H1 (cell line): ENCODE data around the gene RBM19. TPM values are rescaled to one million over a fixed set of nuclear protein-coding genes. Genes with fewer than 3 reads are reported as not detected.

ENCODE experiments used
- CTCF ChIA-PET: fragments of 300-600 bp; sonication (Branson Sonifier 250); formaldehyde crosslinking; loops from one replicate; lab custom pipeline; 2021; ENCODE audit not compliant: partially characterized antibody; lab: Charles Lee
- POLR2A ChIA-PET: fragments of 300-600 bp; sonication (Branson Sonifier 250); formaldehyde crosslinking; loops from one replicate; lab custom pipeline; 2021; ENCODE audit warnings: inconsistent platforms; ENCODE audit not compliant: partially characterized antibody; lab: Charles Lee
- DNase-seq, 2 experiments: peaks; one replicate each; pipeline versions ENCODE4 v3.0.0 to v3.0.0-alpha.2; 2010 to 2022; ENCODE audit warnings: low spot score in 2 of 2, low read depth in 1 of 2, mixed read lengths in 1 of 2
- FAIRE-seq: peaks from 2 replicates; lab custom pipeline; 2011; peaks lifted over from hg19 to GRCh38; lab: Jason Lieb, UNC
- H2AFZ ChIP-seq: 2 replicates; pipeline ENCODE4 v1.8.1; 2012; ENCODE audit warnings: low read length, inconsistent platforms
- H2AK5ac ChIP-seq: 2 replicates; pipeline ENCODE4 v1.6.1; 2013; ENCODE audit warnings: low read depth, low read length
- H2BK120ac ChIP-seq: replicated peaks from 2 replicates; pipeline ENCODE3; 2013; ENCODE audit warnings: low read depth, low read length, inconsistent platforms
- H2BK12ac ChIP-seq: 2 replicates; pipeline ENCODE4 v1.6.1; 2013; ENCODE audit warnings: low read depth, low read length
- H2BK15ac ChIP-seq: 2 replicates; pipeline ENCODE4 v1.6.1; 2013; ENCODE audit warnings: low read length
- H2BK20ac ChIP-seq: 2 replicates; pipeline ENCODE4 v1.6.1; 2013; ENCODE audit warnings: low read length
- H2BK5ac ChIP-seq: 2 replicates; pipeline ENCODE4 v1.6.1; 2013; ENCODE audit warnings: low read depth, low read length
- H3K14ac ChIP-seq: 2 replicates; pipeline ENCODE4 v1.6.1; 2013; ENCODE audit warnings: inconsistent platforms; ENCODE audit not compliant: insufficient read length
- H3K18ac ChIP-seq: 2 replicates; pipeline ENCODE4 v1.6.1; 2013; ENCODE audit warnings: low read length; ENCODE audit errors: extremely low read depth
- H3K23ac ChIP-seq: 2 replicates; pipeline ENCODE4 v1.6.1; 2013; ENCODE audit warnings: inconsistent platforms; ENCODE audit not compliant: insufficient read length
- H3K23me2 ChIP-seq: 2 replicates; pipeline ENCODE4 v1.6.1; 2013; ENCODE audit warnings: low read depth, low read length
- H3K27ac ChIP-seq: 2 replicates; pipeline ENCODE4 v1.6.1; 2011; ENCODE audit warnings: low read depth, low read length, inconsistent platforms
- H3K27me3 ChIP-seq, 4 experiments: replicated peaks in 1 of 4; 1 replicate in 1 of 4; 2 replicates in 3 of 4; pipeline versions ENCODE4 v1.6.1 to v1.8.1; 2011 to 2013; ENCODE audit warnings: low read length in 3 of 4, mild to moderate bottlenecking in 3 of 4, inconsistent platforms in 2 of 4, mixed read lengths in 2 of 4, moderate library complexity in 1 of 4; ENCODE audit not compliant: control insufficient read depth in 3 of 4, insufficient read depth in 3 of 4; ENCODE audit errors: extremely low read depth in 1 of 4
- H3K36me3 ChIP-seq, 4 experiments: 2 replicates each; pipeline versions ENCODE4 v1.6.1 to v1.8.1; 2011 to 2013; ENCODE audit warnings: mild to moderate bottlenecking in 4 of 4, low read length in 3 of 4, moderate library complexity in 2 of 4, control low read depth in 1 of 4, inconsistent platforms in 1 of 4; ENCODE audit not compliant: insufficient read depth in 4 of 4, control insufficient read depth in 2 of 4
- H3K4ac ChIP-seq: replicated peaks from 2 replicates; pipeline ENCODE3; 2013; ENCODE audit warnings: low read length, low read depth, mixed read lengths, inconsistent platforms; ENCODE audit not compliant: insufficient read length
- H3K4me1 ChIP-seq, 4 experiments: replicated peaks in 1 of 4; 1 replicate in 1 of 4; 2 replicates in 3 of 4; pipeline versions ENCODE4 v1.6.1 to v1.8.1; 2011 to 2013; ENCODE audit warnings: low read length in 3 of 4, inconsistent platforms in 2 of 4, mixed read lengths in 1 of 4; ENCODE audit not compliant: insufficient read depth in 4 of 4, control insufficient read depth in 3 of 4
- H3K4me2 ChIP-seq, 2 experiments: 2 replicates each; pipeline versions ENCODE4 v1.6.1 to v1.8.1; 2011 to 2013; ENCODE audit warnings: low read depth in 2 of 2, low read length in 2 of 2, control low read depth in 1 of 2, inconsistent platforms in 1 of 2, mild to moderate bottlenecking in 1 of 2; ENCODE audit not compliant: insufficient read depth in 1 of 2
- H3K4me3 ChIP-seq, 4 experiments: fragments of 200-600, 300-600 bp in 1 of 4; sonication (generic), shearing (Covaris generic), sonication (Bioruptor Twin) in 1 of 4; 2 replicates each; pipeline versions ENCODE4 v1.5.1 to v1.8.1; 2011 to 2016; ENCODE audit warnings: low read length in 4 of 4, low read depth in 3 of 4, control low read depth in 2 of 4, inconsistent platforms in 2 of 4, mild to moderate bottlenecking in 2 of 4, mixed read lengths in 1 of 4, moderate library complexity in 1 of 4; ENCODE audit not compliant: insufficient read depth in 2 of 4; ENCODE audit errors: extremely low read depth in 1 of 4
- H3K56ac ChIP-seq: replicated peaks from 2 replicates; pipeline ENCODE3; 2013; ENCODE audit warnings: low read depth, mild to moderate bottlenecking, mixed read lengths, low read length, inconsistent platforms; ENCODE audit not compliant: insufficient read length
- H3K79me1 ChIP-seq: 2 replicates; pipeline ENCODE4 v1.6.1; 2013; ENCODE audit warnings: low read depth, low read length, control low read depth
- H3K79me2 ChIP-seq, 2 experiments: 2 replicates each; pipeline versions ENCODE4 v1.6.1 to v1.8.1; 2012 to 2013; ENCODE audit warnings: low read length in 2 of 2, mild to moderate bottlenecking in 2 of 2, inconsistent platforms in 1 of 2; ENCODE audit not compliant: insufficient read depth in 2 of 2, control insufficient read depth in 1 of 2
- H3K9ac ChIP-seq, 4 experiments: replicated peaks in 1 of 4; 1 replicate in 1 of 4; 2 replicates in 3 of 4; pipeline versions ENCODE4 v1.6.1 to v1.8.1; 2011 to 2013; ENCODE audit warnings: low read depth in 3 of 4, low read length in 3 of 4, control low read depth in 2 of 4, mild to moderate bottlenecking in 2 of 4, moderate library complexity in 2 of 4, inconsistent platforms in 1 of 4; ENCODE audit errors: extremely low read depth in 1 of 4
- H3K9me3 ChIP-seq, 2 experiments: 2 replicates each; pipeline versions ENCODE4 v1.6.1 to v1.8.1; 2012 to 2013; ENCODE audit warnings: mild to moderate bottlenecking in 2 of 2, moderate library complexity in 2 of 2, control low read depth in 1 of 2, inconsistent platforms in 1 of 2, low read depth in 1 of 2, low read length in 1 of 2, mixed read lengths in 1 of 2; ENCODE audit not compliant: insufficient read depth in 2 of 2
- H4K20me1 ChIP-seq, 2 experiments: replicated peaks in 1 of 2; 2 replicates each; pipeline versions ENCODE3 to v1.8.1; 2011 to 2013; ENCODE audit warnings: inconsistent platforms in 2 of 2, low read length in 2 of 2, mild to moderate bottlenecking in 1 of 2; ENCODE audit not compliant: insufficient read depth in 2 of 2, control insufficient read depth in 1 of 2
- H4K5ac ChIP-seq: 2 replicates; pipeline ENCODE4 v1.6.1; 2013; ENCODE audit warnings: low read length, low read depth, mixed read lengths, inconsistent platforms; ENCODE audit not compliant: insufficient read length
- H4K8ac ChIP-seq: 2 replicates; pipeline ENCODE4 v1.8.0; 2013; ENCODE audit warnings: mild to moderate bottlenecking, moderate library complexity, low read length, inconsistent platforms; ENCODE audit not compliant: insufficient read depth; ENCODE audit errors: extremely low read depth
- H4K91ac ChIP-seq: replicated peaks from 2 replicates; pipeline ENCODE3; 2013; ENCODE audit warnings: low read length, mixed read lengths, inconsistent platforms; ENCODE audit not compliant: insufficient read length
- ATF2 ChIP-seq: IDR thresholded peaks from 2 replicates; pipeline ENCODE4 v1.6.1; 2012; ENCODE audit warnings: low read length, inconsistent platforms
- BCL11A ChIP-seq, 2 experiments: IDR thresholded peaks; one replicate each; pipeline ENCODE4 v1.6.1; 2011; ENCODE audit warnings: low read depth in 2 of 2, low read length in 2 of 2, mild to moderate bottlenecking in 2 of 2
- EGR1 ChIP-seq: IDR thresholded peaks from 2 replicates; pipeline ENCODE4 v1.6.1; 2011; ENCODE audit warnings: low read depth, low read length, borderline replicate concordance
- EZH2 ChIP-seq: fragments of 200-600 bp; sonication (generic); IDR thresholded peaks from 2 replicates; pipeline ENCODE4 v1.7.1; 2012; ENCODE audit warnings: low read depth, mild to moderate bottlenecking, moderate library complexity, low read length, inconsistent platforms; ENCODE audit not compliant: severe bottlenecking
- GABPA ChIP-seq: IDR thresholded peaks from 2 replicates; pipeline ENCODE4 v1.6.1; 2011; ENCODE audit warnings: mild to moderate bottlenecking, low read length, moderate library complexity, borderline replicate concordance; ENCODE audit not compliant: insufficient read depth
- GTF2F1 ChIP-seq: IDR thresholded peaks from 2 replicates; pipeline ENCODE4 v1.6.1; 2012; ENCODE audit warnings: low read depth, low read length, improper control_type of control experiment, borderline replicate concordance
- HDAC2 ChIP-seq, 2 experiments: fragments of 300-600 bp in 1 of 2; sonication (generic) in 1 of 2; IDR thresholded peaks; 2 replicates each; pipeline ENCODE4 v1.6.1; 2011 to 2012; ENCODE audit warnings: low read depth in 2 of 2, low read length in 2 of 2, mild to moderate bottlenecking in 2 of 2, moderate library complexity in 2 of 2, borderline replicate concordance in 1 of 2, inconsistent platforms in 1 of 2
- KDM4A ChIP-seq: IDR thresholded peaks from one replicate; pipeline ENCODE4 v1.7.1; 2012; ENCODE audit warnings: low read depth, mild to moderate bottlenecking, moderate library complexity, low read length, inconsistent platforms; ENCODE audit not compliant: severe bottlenecking
- POLR2AphosphoS5 ChIP-seq: IDR thresholded peaks from 2 replicates; pipeline ENCODE4 v1.6.1; 2011; ENCODE audit warnings: low read depth, low read length
- SAP30 ChIP-seq: fragments of 300-600 bp; sonication (generic); IDR thresholded peaks from 2 replicates; pipeline ENCODE4 v1.7.1; 2012; ENCODE audit warnings: low read length, moderate library complexity, mild to moderate bottlenecking, inconsistent platforms; ENCODE audit not compliant: insufficient read depth, insufficient replicate concordance
- SIX5 ChIP-seq: IDR thresholded peaks from 2 replicates; pipeline ENCODE4 v1.6.1; 2011; ENCODE audit warnings: mild to moderate bottlenecking, low read depth, low read length
- TCF12 ChIP-seq: IDR thresholded peaks from 2 replicates; pipeline ENCODE4 v1.6.1; 2011; ENCODE audit warnings: low read depth, mild to moderate bottlenecking, low read length
- WGBS, 2 experiments: shearing (Covaris generic) in 1 of 2; methylation state at CpG; one replicate each; pipeline versions ENCODE4 v1.1.6 to v1.1.7; 2013 to 2015; ENCODE audit warnings: low lambda C conversion rate in 2 of 2, mixed read lengths in 2 of 2, inconsistent platforms in 1 of 2, low coverage in 1 of 2, missing lambda C conversion rate in 1 of 2; ENCODE audit not compliant: insufficient replicate concordance in 2 of 2, insufficient coverage in 1 of 2, insufficient read length in 1 of 2; ENCODE audit errors: extremely low coverage in 1 of 2, missing lambda C conversion rate in 1 of 2; 5-methylcytosine and 5-hydroxymethylcytosine counted together
- polyA plus RNA-seq, 7 experiments: library from polyadenylated mRNA; depleted of rRNA in 3 of 7; stranded (reverse) in 5 of 7; unstranded in 2 of 7; fragments of >200 nt in 5 of 7; fragments of 200-250 nt in 2 of 7; gene quantifications; 1 replicate in 5 of 7; 2 replicates in 1 of 7; 4 replicates in 1 of 7; pipeline versions ENCODE4 v1.2.1 to v1.2.3, GENCODE V29; 2011 to 2013; ENCODE audit warnings: missing spikeins in 2 of 7, mixed read lengths in 2 of 7
- total RNA-seq: library from RNA; stranded (reverse); fragmentation: NEBNext Ultra II Directional; extraction: Animal tissue kit (Norgen Biotek cat#: 25700); gene quantifications from 2 replicates; pipeline ENCODE4 v1.2.1, GENCODE V29; 2021

RBM19 gene
- total and polyA plus RNA-seq, 2 of the 8 experiments (the other 6 are each of a cell fraction or from before 2014, with no cell fraction given), result 23.4 to 61.9 TPM

GRCh38 chr12:113792450-113792849, 173.7 kb downstream of the RBM19 start:
- CTCF ChIA-PET, result interaction anchor here (1.2 to 1.9 kb wide), 2 partner anchors 11 to 23 kb away, joined by 3 to 5 read pairs; no protein-coding TSS in a partner anchor
- Histone ChIP-seq H3K4me2 (no peak overlapping the region), H3K4ac (no peak overlapping the region), H4K91ac (no peak overlapping the region), H3K4me1 (no peaks in the 10 kb centered on the region), H4K20me1 (no peaks in the 10 kb centered on the region), H2AFZ (no peak overlapping the region), H2BK5ac (no peak overlapping the region), H3K27me3 (no peaks in the 10 kb centered on the region), H3K56ac (no peak overlapping the region), H4K5ac (no peak overlapping the region), H3K23me2 (no peaks in the 10 kb centered on the region), H2BK15ac (no peak overlapping the region), H3K9me3 (no peaks in the 10 kb centered on the region), H4K8ac (no peak overlapping the region), H3K4me3 (no peak overlapping the region), H2BK120ac (no peak overlapping the region), H3K14ac (no peak overlapping the region), H3K18ac (no peak overlapping the region), H2BK20ac (no peak overlapping the region), H3K79me2 (no peaks in the 10 kb centered on the region), H2AK5ac (no peak overlapping the region), H3K23ac (no peak overlapping the region), H3K27ac (no peak overlapping the region), H3K9ac (no peak overlapping the region), H3K79me1 (no peaks in the 10 kb centered on the region), H2BK12ac (no peak overlapping the region), H3K36me3 (no peaks in the 10 kb centered on the region)
- POLR2A ChIA-PET, result no interaction called here
- DNase-seq (no peak), FAIRE-seq (no peak)
- WGBS, 2 experiments, result 93% methylated on average over 6 of the region's 6 CpGs; no CpG with 5 or more reads in 1 of the 2 experiments
- TF ChIP-seq GTF2F1 (no peak), TCF12 (no peak), KDM4A (no peak), SAP30 (no peak), SIX5 (no peak), EGR1 (no peak), BCL11A (IDR thresholded peaks at IDR 0.05; ENCODE audit: low read depth in 2 of 2, low read length in 2 of 2) (no peak), HDAC2 (IDR thresholded peaks at IDR 0.05; ENCODE audit: borderline replicate concordance in 1 of 2, low read depth in 2 of 2, low read length in 2 of 2) (no peak), POLR2AphosphoS5 (no peak), ATF2 (no peak), GABPA (no peak), EZH2 (no peak)
